Sigmoid colon (tissue), 7 donors: ENCODE measurements around the gene IRX2. TPM values are rescaled to one million over a fixed set of nuclear protein-coding genes. Genes with fewer than 3 reads are reported as not detected.

ENCODE experiments used
- DNase-seq: peaks from one replicate; pipeline ENCODE4 v3.0.0-alpha.2; 2019
- H3K27ac ChIP-seq, 4 donors: fragments of 200-600 bp; sonication (generic); one replicate each; pipeline ENCODE4 v1.5.1; 2016 to 2019; ENCODE audit warnings: mild to moderate bottlenecking in 1 of 4
- H3K27me3 ChIP-seq, 3 donors: fragments of 200-600 bp; sonication (generic); one replicate each; pipeline ENCODE4 v1.5.1; 2019; ENCODE audit warnings: mild to moderate bottlenecking in 1 of 3
- H3K36me3 ChIP-seq, 4 donors: fragments of 200-600 bp; sonication (generic); one replicate each; pipeline ENCODE4 v1.5.1; 2016 to 2019
- H3K4me1 ChIP-seq, 4 donors: fragments of 200-600 bp; sonication (generic); one replicate each; pipeline ENCODE4 v1.5.1; 2017 to 2019
- H3K4me3 ChIP-seq, 4 donors: fragments of 200-600 bp; sonication (generic); one replicate each; pipeline ENCODE4 v1.5.1; 2017 to 2019; ENCODE audit warnings: mild to moderate bottlenecking in 2 of 4, moderate library complexity in 1 of 4
- H3K9me3 ChIP-seq, 4 donors: fragments of 200-600 bp in 3 of 4; sonication (generic) in 3 of 4; one replicate each; pipeline versions ENCODE4 v1.5.1 to v1.6.1; 2013 to 2019
- EP300 ChIP-seq, 4 donors: sonication (generic); formaldehyde crosslinking; IDR thresholded peaks; one replicate each; pipeline ENCODE4 v1.6.1; 2017; ENCODE audit warnings: antibody characterized with exemption in 4 of 4
- POLR2A ChIP-seq, 2 donors: fragments of 450-650 bp; IDR thresholded peaks; one replicate each; pipeline ENCODE4 v1.6.1; 2016; ENCODE audit warnings: antibody characterized with exemption in 2 of 2, mild to moderate bottlenecking in 2 of 2, moderate library complexity in 2 of 2
- POLR2AphosphoS5 ChIP-seq, 4 donors: sonication (generic); formaldehyde crosslinking; IDR thresholded peaks; one replicate each; pipeline ENCODE4 v1.6.1; 2017; ENCODE audit warnings: antibody characterized with exemption in 4 of 4
- WGBS, 2 donors: extraction: QIAGEN DNeasy Blood & Tissue Kit; methylation state at CpG; one replicate each; pipeline ENCODE4 v1.1.7; 2013; 5-methylcytosine and 5-hydroxymethylcytosine counted together
- intact Hi-C: fragments of 100-400 bp; cut with DNase I; formaldehyde crosslinking; loops from one replicate; pipeline ENCODE4 v1.15.1; 2023
- polyA plus RNA-seq, 3 donors: library from polyadenylated mRNA; stranded (reverse); fragments of 200-250 nt; gene quantifications; one replicate each; pipeline ENCODE4 v1.2.3, GENCODE V29; 2013
- total RNA-seq, 4 donors: library from RNA; depleted of rRNA; stranded (reverse); fragments of >200 nt; gene quantifications; one replicate each; pipeline ENCODE4 v1.1.0, GENCODE V29; 2016
- TF ChIP-seq, protein P1 (sequence below), 4 experiments: fragments of 450-650 bp in 3 of 4; fragments of 200-600 bp in 1 of 4; IDR thresholded peaks; one replicate each; pipeline ENCODE4 v1.5.1; 2016 to 2019; ENCODE audit warnings: antibody characterized with exemption in 4 of 4, mild to moderate bottlenecking in 3 of 4, moderate library complexity in 2 of 4
- donor health status: healthy with polysubstance abuse.
- donor health status: Bipolar disorder and iron deficiency.
- donor health status: healthy.

IRX2 gene
- total and polyA plus RNA-seq, 7 donors = 0.03 TPM; not detected in 6

- Histone ChIP-seq H3K36me3 (no peaks in the 10 kb centered on the region), H3K9me3 (no peaks in the 10 kb centered on the region), H3K27me3 (peaks cover 0 to 7% (median 0%) of the 10 kb centered on the region in 3 donors), H3K4me3 (no peak overlapping the region), H3K4me1 (no peaks in the 10 kb centered on the region), H3K27ac (no peak overlapping the region)
- 43 to 58% methylated on average over 3 of the region's 3 CpGs for WGBS, 2 donors
- TF ChIP-seq POLR2AphosphoS5 (IDR thresholded peaks at IDR 0.05) (no peak), POLR2A (IDR thresholded peaks at IDR 0.05) (no peak), EP300 (IDR thresholded peaks at IDR 0.05) (no peak)
- TF ChIP-seq, protein P1, sequence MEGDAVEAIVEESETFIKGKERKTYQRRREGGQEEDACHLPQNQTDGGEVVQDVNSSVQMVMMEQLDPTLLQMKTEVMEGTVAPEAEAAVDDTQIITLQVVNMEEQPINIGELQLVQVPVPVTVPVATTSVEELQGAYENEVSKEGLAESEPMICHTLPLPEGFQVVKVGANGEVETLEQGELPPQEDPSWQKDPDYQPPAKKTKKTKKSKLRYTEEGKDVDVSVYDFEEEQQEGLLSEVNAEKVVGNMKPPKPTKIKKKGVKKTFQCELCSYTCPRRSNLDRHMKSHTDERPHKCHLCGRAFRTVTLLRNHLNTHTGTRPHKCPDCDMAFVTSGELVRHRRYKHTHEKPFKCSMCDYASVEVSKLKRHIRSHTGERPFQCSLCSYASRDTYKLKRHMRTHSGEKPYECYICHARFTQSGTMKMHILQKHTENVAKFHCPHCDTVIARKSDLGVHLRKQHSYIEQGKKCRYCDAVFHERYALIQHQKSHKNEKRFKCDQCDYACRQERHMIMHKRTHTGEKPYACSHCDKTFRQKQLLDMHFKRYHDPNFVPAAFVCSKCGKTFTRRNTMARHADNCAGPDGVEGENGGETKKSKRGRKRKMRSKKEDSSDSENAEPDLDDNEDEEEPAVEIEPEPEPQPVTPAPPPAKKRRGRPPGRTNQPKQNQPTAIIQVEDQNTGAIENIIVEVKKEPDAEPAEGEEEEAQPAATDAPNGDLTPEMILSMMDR (IDR thresholded peaks at IDR 0.05) = no peak
- intact Hi-C loops = no loop called here
- DNase-seq = no peak
Observed at GRCh38 chr5:2710910-2711309, 40.6 kb downstream of the IRX2 start.

DNA sequence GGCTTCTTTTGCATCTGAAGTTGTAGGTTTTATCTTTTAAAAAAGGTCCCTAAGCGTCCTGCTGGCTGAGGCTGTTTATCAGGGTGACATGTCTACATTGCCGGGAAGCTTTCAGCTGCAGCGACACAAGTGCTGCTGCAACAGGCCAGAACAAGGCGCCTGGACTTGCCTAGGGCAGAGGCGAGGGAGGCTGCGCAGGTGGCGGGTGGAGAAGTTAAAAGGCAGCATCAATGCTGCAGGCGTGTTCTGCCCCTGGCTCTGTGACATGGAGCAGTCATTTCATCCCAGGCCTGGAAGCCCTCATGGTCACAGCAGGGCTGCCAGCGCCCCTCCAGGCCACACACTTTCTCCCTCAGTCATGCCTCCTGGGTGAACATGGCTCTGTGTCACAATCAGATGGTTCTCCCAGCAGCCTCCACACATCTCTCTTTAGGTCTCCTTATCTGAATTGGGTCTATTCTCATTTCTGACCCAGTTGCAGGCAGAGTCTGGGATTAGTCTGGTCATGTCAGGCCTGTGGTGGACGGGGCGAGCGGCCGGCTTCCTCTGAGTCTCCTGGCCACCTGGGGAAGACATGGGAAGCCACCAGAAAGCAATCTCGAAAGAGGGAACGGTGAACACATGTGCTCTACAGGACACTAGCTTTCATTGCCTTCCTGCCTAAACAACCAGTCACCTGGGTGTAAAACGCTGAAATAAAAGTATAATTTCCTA, 41.3 kb downstream of the IRX2 start:
- Histone ChIP-seq H3K36me3 (no peaks in the 10 kb centered on the region), H3K27ac (no peak overlapping the region), H3K9me3 (no peaks in the 10 kb centered on the region), H3K4me3 (no peak overlapping the region), H3K4me1 (no peaks in the 10 kb centered on the region), H3K27me3 (peaks cover 0 to 10% (median 0%) of the 10 kb centered on the region in 3 donors)
- intact Hi-C loops = no loop called here
- peak; percentile 37 for DNase-seq
- 83 to 88% methylated on average over 16 of the region's 16 CpGs for WGBS, 2 donors
- TF ChIP-seq, protein P1 (IDR thresholded peaks at IDR 0.05) = no peak
- TF ChIP-seq EP300 (IDR thresholded peaks at IDR 0.05) (no peak), POLR2A (IDR thresholded peaks at IDR 0.05) (no peak), POLR2AphosphoS5 (IDR thresholded peaks at IDR 0.05) (no peak)

- intact Hi-C loops = no loop called here
Observed at GRCh38 chr5:2708751-2709150, 42.7 kb downstream of the IRX2 start.

DNA sequence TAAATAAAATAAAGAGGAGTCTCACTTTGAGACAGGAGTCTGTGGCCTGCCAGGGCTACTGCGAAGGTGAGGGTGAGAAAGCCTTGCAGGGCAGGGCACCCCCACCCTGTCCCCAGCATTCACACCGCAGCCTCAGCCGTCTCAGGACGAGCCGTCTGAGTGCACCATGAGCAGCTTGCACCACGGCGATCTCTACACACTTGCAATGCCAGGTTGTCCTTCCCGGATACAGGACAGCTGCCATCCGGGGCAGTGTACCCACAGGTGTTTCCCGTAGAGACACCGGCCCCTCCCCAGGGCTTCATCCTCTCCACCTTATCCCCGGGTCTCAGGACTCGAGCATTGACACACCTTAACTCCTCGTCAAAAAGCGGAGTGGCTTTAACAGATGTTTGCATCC, 43.3 kb downstream of the IRX2 start:
- H3K27ac ChIP-seq = no peak overlapping the region
- H3K4me1 ChIP-seq = no peaks in the 10 kb centered on the region
- peaks cover 0 to 9% (median 0%) of the 10 kb centered on the region in 3 donors for H3K27me3 ChIP-seq
- H3K36me3 ChIP-seq = no peaks in the 10 kb centered on the region
- intact Hi-C loops = no loop called here
- peak; percentile 50 for DNase-seq
- H3K9me3 ChIP-seq = no peaks in the 10 kb centered on the region
- no peak for TF ChIP-seq POLR2A (IDR thresholded peaks at IDR 0.05)
- TF ChIP-seq EP300 (IDR thresholded peaks at IDR 0.05) = no peak
- TF ChIP-seq, protein P1 (IDR thresholded peaks at IDR 0.05) = no peak
- no peak for TF ChIP-seq POLR2AphosphoS5 (IDR thresholded peaks at IDR 0.05)
- 89 to 92% methylated on average over 15 of the region's 15 CpGs for WGBS, 2 donors
- H3K4me3 ChIP-seq = no peak overlapping the region

More at GRCh38 chr5:2708751-2709150, 42.7 kb downstream of the IRX2 start:
- TF ChIP-seq, protein P1 (IDR thresholded peaks at IDR 0.05) = no peak
- TF ChIP-seq POLR2A (IDR thresholded peaks at IDR 0.05) (no peak), POLR2AphosphoS5 (IDR thresholded peaks at IDR 0.05) (no peak), EP300 (IDR thresholded peaks at IDR 0.05) (no peak)
- H3K4me3 ChIP-seq = no peak overlapping the region
- no peaks in the 10 kb centered on the region for H3K4me1 ChIP-seq
- H3K36me3 ChIP-seq = no peaks in the 10 kb centered on the region
- peak; percentile 34 for DNase-seq
- H3K9me3 ChIP-seq = no peaks in the 10 kb centered on the region
- WGBS, 2 donors = 84 to 88% methylated on average over 10 of the region's 10 CpGs
- peaks cover 0 to 9% (median 0%) of the 10 kb centered on the region in 3 donors for H3K27me3 ChIP-seq
- no peak overlapping the region for H3K27ac ChIP-seq
